Inflammatory macrophage treated with lipopolysaccharide for 4 hours (primary cell): ENCODE measurements around the gene BAG2.

Source experiments
- DNase-seq: peaks from one replicate; pipeline ENCODE4 v3.0.0-alpha.2; 2020

The BAG2 gene

GRCh38 chr6:57224769-57225515 lies 52.8 kb downstream of the BAG2 start:
- DNase-seq: peak; percentile 28

- no peak for DNase-seq
These were observed 54.1 kb downstream of the BAG2 start for GRCh38 chr6:57226221-57226620.
